Measurements from ENCODE around the gene PPIAL4G.
"Not testable (repeated sequence)": the region's sequence is repeated elsewhere in the genome, so short reads cannot be mapped to it uniquely, and the experiment has no call there.

The PPIAL4G gene

GRCh38 chr1:148483029-148483428, at the start of gene PPIAL4G:
Gene PPIAL4G (minus strand): TSS chr1:148483302. CDS start chr1:148483252, 50 bp downstream.
- DNase-seq; intact Hi-C loops (cut with DNase I): not testable (repeated sequence)

GRCh38 chr1:148532158-148532557, 49.1 kb upstream of the PPIAL4G start:
- peak in 1 of 42 donors; percentile 0 for DNase-seq
- intact Hi-C loops (cut with DNase I), result not testable (repeated sequence)

GRCh38 chr1:148529101-148529567, 46.0 kb upstream of the PPIAL4G start:
- intact Hi-C loops (cut with DNase I), result not testable (repeated sequence)
- DNase-seq, result peak in 31 of 42 donors; percentile 0 to 46 (median 19)

- DNase-seq; intact Hi-C loops (cut with DNase I): not testable (repeated sequence)
Measured at GRCh38 chr1:148528591-148528990, 45.5 kb upstream of the PPIAL4G start.

- intact Hi-C loops (cut with DNase I); DNase-seq: not testable (repeated sequence)
Measured at GRCh38 chr1:148526587-148526986, 43.5 kb upstream of the PPIAL4G start.

- DNase-seq; intact Hi-C loops (cut with DNase I): not testable (repeated sequence)
Measured at GRCh38 chr1:148523205-148524144, 40.4 kb upstream of the PPIAL4G start.

- intact Hi-C loops (cut with DNase I), result not testable (repeated sequence)
- DNase-seq, result peak; percentile 47 to 91 (median 76)
Measured at GRCh38 chr1:148522561-148523204, 39.6 kb upstream of the PPIAL4G start.

GRCh38 chr1:148522072-148522471, 39.0 kb upstream of the PPIAL4G start:
- intact Hi-C loops (cut with DNase I), result not testable (repeated sequence)
- peak; percentile 62 to 92 (median 80) for DNase-seq

GRCh38 chr1:148514310-148514709, 31.2 kb upstream of the PPIAL4G start:
- DNase-seq; intact Hi-C loops (cut with DNase I): not testable (repeated sequence)

GRCh38 chr1:148512571-148513184, 29.6 kb upstream of the PPIAL4G start:
- intact Hi-C loops (cut with DNase I), result not testable (repeated sequence)

GRCh38 chr1:148493933-148494332, 10.8 kb upstream of the PPIAL4G start:
- DNase-seq; intact Hi-C loops (cut with DNase I): not testable (repeated sequence)

More at GRCh38 chr1:148512571-148513184, 29.6 kb upstream of the PPIAL4G start:
- DNase-seq, result not testable (repeated sequence)

- DNase-seq; intact Hi-C loops (cut with DNase I): not testable (repeated sequence)
Measured at GRCh38 chr1:148481134-148481533, 2.0 kb downstream of the PPIAL4G start.

- DNase-seq; intact Hi-C loops (cut with DNase I): not testable (repeated sequence)
Measured at GRCh38 chr1:148459694-148460093, 23.4 kb downstream of the PPIAL4G start.

GRCh38 chr1:148458901-148459581, 24.1 kb downstream of the PPIAL4G start:
- intact Hi-C loops (cut with DNase I), result not testable (repeated sequence)
- peak in 32 of 42 donors; percentile 4 to 49 (median 26) for DNase-seq

GRCh38 chr1:148458398-148458797, 24.7 kb downstream of the PPIAL4G start:
- DNase-seq; intact Hi-C loops (cut with DNase I): not testable (repeated sequence)

- DNase-seq; intact Hi-C loops (cut with DNase I): not testable (repeated sequence)
Measured at GRCh38 chr1:148452845-148453244, 30.3 kb downstream of the PPIAL4G start.

- DNase-seq, result peak in 1 of 42 donors; percentile 10
Measured at GRCh38 chr1:148439654-148440325, 43.3 kb downstream of the PPIAL4G start.

GRCh38 chr1:148435406-148435805, 47.7 kb downstream of the PPIAL4G start:
- intact Hi-C loops (cut with DNase I), result no loop called here
- no peak for DNase-seq

More at GRCh38 chr1:148439654-148440325, 43.3 kb downstream of the PPIAL4G start:
- intact Hi-C loops (cut with DNase I), result not testable (repeated sequence)

Data from head of caudate nucleus (tissue), 42 donors.